GM19468 (cell line): Measurements from ENCODE around the gene TSC2.
"Not testable (repeated sequence)": the region's sequence is repeated elsewhere in the genome, so short reads cannot be mapped to it uniquely, and the experiment has no call there.

Experiments used
- ATAC-seq: cut with Tn5 transposase; IDR thresholded peaks from one replicate; pipeline ENCODE4 v1.9.1; 2021; ENCODE audit warnings: mild to moderate bottlenecking, moderate library complexity, moderate number of reproducible peaks; ENCODE audit not compliant: unreplicated experiment; ENCODE audit errors: extremely low read depth

TSC2 gene

DNA sequence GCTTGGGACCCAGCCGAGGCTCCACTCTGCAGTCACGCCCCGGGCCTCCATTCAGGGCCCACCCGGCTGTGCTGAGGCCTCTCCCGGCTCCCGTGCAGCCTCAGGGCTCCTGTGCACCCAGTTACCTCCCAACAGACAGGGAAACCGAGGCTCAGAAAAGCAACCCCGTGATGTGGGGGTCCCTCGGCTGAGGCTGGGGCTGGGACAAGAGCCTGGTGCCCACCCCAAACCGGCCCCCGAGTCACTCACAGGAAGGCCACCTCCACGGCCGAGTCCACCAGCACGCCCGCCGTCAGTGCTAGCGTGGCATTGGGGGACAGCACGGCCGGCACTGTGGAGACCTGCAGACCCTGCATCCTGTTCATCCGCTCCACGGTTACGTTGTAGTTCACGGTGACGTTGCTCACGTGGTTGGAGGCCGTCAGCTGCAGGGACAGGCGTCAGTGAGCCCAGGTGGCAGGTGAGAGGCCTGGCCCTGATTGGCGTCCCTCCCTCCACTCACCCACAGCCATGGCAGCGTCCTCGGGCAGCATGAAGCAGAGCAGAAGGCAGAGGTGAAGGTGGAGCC is 64.8 kb downstream of the TSC2 start:
- ATAC-seq: not testable (repeated sequence)

DNA sequence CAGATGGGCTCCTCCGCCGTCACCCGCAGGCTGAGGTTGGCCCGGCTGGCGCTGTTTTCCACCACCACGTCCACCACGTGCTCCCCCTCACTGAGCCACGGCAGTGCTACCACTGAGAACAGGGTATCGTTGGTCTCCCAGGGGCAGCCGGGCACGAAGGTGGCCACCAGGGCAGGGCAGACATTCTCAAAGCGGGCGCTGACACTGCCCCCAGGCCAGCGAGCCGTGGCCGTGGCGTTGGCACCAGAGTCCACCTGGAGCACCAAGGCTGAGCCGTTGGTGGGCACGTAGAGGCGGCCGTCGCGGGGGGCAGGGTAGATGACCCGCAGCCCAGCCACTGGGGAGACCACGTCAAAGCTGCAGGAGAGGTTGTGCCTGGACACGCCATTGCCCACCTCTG is 66.4 kb downstream of the TSC2 start:
- ATAC-seq: not testable (repeated sequence)

DNA sequence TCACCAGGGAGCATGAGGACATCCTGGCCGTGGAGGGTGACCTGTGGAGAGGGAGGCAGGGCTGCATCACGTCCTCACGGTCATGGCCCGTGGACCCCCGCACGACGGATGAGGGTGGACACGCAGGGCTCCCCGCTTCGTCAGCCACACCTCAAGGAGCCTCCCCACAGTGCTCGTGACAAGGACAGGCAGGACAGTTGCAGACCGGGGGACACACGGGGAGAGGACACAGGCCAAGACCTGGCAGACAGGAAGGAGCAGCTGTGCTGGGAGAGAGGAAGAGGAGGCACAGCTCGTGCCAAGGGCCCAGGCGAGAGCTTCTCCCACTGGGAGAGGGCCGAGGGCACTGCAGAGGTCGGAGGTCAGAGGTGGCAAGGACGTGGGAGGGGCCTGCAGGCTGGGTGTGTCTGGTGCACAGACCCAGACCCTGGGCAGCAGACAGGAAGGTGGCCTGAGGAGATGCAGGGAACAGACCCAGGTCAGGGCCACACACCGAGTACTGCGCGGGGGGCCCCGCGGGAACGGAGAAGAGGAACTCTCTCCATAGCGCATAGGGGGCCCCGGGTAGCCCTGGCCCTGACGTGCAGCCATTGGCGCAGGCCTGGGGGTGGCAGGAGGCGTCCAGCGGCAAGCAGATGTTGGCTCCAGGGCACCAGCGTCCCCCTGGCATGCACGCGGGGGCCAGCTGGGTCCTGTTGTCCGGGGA is 67.3 kb downstream of the TSC2 start:
- not testable (repeated sequence) for ATAC-seq

DNA sequence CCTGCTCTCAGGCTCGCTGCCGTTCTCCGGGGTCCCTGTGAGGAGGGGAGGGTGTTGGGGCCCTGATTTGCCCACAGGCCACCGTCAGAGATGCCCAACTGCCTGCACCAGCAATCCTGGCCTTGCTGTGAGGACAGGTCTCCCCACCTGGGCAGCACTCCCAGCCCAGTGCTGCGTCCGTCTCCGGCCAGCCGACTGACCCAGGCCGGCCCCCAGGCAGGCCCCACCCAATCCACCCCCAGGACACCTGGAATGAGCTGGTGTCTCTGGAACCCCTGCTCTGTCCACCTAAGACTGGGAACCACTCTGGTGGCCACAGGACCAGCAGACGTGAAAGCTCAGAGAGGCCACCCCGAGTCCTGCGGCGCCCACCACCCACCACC is 67.8 kb downstream of the TSC2 start:
- ATAC-seq: no peak

DNA sequence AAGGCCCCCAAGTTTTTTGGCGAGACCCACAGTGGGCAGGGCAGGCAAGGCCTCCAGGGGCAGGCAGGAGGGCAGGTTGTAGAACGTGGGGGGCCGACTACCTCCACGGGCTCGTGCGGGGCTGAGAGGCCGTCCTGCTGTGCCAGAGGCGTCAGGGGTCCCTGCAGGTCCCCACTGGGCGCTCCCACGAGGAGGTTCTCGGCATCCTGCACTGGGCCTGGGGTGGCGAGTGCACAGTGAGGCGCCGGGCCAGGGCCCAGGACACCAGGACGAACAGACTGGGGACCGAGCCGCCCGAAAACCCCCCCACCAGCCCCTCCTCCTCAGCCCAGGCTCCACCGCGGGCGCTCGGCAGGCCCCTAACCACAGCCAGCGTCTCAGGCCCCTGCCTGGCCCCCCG is 68.6 kb downstream of the TSC2 start:
- ATAC-seq: not testable (repeated sequence)

DNA sequence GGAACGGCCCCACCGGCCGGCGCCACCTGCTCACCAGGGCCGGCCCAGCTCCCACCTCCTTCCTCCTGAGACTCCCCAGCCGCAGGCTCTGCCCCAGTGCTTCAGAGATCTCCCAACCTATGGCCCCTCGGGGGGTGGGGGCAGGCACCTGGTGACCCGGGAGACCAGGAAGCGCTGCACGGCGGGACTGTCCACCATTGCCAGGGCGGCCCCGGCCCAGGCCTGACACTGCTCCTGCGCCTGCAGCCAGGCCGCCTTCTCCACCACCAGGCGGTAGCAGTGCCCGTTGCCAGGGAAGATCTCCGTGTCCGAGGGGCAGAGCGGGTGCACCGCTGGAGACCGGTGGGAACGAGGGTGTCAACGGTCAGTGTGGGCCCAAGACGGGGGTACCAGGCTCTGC is 69.6 kb downstream of the TSC2 start:
- ATAC-seq: not testable (repeated sequence)

DNA sequence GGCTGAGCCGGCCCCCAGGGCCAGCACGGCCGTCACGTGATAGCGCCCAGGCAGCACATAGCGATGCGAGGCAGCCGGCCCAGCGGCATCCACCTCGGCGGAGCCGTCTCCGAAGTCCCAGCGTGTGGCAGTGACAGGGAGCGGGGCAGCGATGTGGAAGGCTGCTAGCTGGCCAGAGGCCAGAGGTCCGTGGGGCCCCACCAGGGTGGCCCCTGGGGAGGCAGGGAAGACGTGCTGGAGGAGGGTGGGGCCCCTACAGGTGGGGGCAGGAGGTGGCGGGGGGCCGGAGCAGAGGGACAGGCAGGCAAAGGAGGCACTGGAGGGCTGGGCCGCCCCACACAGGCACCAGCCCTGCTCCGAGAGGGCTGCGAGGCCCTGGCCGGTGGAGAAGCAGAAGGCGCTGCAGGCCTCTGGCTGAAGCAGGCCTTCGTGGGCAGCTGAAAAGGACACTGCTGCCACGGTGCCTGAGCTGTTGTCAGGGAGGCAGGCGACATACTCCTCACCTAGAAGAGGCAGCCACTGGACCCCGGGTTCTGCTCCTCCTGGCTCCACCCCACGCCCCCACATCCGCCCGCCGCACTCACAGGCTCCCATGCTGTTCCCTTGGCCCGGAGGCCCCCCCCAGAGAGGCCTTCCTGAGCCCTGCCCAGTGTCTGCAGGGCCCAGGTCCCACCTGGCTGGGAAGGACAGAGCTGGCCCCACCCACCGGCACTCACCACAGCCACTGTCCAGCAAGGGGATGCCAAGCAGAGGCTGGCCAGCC is 70.4 kb downstream of the TSC2 start:
- not testable (repeated sequence) for ATAC-seq

DNA sequence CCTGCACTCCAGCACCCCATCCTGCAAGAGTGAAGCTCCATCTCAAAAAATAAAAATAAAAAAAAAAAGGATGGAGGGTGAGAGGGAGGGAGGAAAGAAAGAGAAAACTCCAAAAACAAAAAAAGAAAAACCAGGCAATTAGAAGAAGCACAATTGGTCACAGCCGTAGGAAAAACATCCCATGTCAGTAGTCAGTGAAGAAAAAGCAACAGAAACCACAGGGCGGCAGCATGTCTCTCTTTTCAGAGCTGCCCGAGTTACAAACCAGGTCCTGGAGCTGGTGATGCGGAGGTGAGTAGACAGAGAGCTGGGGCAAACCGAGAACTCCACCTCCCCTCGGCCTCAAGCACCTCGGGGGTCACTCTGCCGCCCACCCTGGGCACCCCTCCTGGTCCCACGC is 73.5 kb downstream of the TSC2 start:
- not testable (repeated sequence) for ATAC-seq

DNA sequence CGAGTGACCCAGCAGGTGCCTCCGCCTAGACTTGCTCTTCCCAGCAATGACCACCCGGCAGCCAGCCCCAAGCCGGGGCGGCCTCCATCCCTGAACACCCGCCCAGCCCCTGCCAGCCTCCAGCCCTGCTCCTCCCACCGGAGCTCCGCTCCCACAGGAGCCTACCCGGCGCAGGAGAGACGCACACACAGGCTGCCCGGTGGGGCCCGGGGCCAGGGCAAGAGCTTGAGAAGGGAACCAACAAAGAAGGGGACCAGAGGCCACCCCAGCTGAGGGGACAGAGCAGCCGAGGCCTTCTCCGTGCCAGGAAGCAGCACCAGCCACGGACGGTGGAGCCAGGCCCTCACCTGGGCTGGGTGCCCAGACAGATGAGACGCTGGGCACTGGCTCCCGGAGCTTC is 74.1 kb downstream of the TSC2 start:
- no peak for ATAC-seq

DNA sequence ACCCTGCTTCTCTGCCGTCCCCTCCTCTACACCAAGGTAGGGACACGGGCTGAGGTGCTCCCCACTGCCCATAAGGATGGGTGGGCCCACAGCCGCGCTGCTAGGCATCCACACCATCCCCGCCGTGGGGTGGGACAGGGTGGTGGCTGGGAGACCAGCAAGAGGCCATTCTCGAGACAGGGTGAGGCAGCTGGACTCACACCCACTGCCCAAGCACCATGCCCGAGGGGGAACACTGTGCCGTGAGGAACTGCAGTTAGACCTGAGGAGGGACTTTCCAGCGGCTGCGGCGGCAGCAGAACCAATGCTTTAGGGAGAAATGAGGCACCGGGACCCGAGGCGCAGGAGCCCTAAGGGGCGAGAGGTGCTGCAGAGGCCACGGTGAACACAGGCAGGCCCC is 74.6 kb downstream of the TSC2 start:
- ATAC-seq: no peak

DNA sequence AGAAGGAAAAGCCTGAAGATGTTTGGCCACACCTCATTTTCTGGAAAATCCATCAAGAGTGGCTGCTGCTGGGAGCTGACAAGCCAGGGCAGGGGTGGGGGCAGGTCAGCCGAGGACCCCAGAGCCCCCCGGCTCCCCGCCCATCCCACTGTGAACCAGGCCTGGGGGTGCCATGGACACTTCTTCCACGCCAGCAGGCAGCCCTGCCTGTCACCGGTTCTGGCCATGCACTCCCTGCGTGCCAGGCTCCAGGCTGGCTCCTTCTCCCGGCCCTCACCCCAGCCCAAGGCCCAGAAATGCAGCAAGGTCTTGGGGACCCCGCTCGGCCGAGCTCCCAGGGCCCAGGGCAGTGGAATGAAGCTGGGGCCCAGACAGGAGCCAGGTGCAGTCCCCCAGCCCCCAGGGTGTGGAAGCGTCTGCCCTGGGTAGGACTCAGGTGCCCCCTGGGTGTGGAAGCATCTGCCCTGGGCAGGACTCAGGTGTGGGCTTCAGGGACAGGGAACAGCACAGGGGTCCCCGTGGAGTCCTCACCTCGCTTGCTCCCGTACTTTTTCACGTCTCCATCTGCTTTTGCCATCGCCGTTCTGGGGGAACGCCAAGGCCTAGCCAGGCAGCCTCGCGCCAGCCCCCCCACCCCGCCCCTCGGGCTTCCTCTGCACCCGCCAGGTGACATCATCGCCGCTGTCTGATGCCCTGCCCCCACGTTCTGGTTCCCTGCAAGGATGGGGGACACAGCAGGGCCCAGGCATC is 75.3 kb downstream of the TSC2 start:
- ATAC-seq: not testable (repeated sequence)

DNA sequence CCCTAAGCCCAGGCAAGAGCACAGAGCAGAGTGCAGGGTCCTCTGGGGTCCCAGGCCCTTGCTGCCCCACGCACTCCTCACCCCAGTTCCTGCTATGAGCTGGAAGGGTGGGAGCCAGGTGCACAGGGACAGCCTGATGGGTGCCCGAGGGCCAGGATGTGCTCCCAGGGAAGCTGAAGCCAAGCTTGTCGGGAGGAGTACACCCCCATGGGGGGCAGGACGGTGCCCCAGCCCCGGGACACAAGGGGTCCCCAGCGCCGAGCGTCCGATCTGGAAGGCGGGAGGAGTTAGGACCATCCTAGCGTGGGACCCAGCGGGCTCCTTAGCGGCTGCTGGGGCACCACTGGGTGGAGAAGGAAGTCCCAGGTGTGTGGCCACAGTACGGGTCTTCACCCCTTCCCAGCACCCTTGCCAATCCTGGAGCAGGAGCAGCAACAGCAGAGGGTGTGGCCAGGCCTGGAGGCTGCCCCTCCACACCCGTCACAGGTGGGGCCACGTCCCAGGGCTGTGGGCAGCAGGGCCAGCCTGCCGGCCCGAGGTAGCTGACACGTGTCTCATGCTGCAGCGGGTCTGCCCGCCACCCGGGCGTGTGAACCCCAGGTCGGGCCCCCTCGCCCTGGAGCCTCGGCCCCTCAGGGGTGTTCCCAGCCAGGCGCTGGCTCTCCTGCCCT is 76.1 kb downstream of the TSC2 start:
- not testable (repeated sequence) for ATAC-seq

DNA sequence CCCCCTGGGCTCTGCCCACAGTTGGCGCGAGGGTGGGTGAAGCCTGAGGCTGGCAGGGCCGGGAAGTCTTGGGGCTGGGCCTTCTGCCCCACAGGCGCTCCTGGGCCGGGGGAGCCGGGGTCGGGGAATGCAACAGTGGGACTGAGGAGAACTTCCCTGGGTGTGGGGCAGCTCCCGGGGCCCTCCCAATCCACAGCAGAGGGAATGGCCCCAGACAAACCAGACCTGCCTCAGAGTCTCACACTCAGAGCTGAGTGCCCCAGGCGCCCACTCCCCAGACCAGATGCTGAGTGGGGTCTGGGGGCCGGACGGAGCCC is 76.5 kb downstream of the TSC2 start:
- not testable (repeated sequence) for ATAC-seq

DNA sequence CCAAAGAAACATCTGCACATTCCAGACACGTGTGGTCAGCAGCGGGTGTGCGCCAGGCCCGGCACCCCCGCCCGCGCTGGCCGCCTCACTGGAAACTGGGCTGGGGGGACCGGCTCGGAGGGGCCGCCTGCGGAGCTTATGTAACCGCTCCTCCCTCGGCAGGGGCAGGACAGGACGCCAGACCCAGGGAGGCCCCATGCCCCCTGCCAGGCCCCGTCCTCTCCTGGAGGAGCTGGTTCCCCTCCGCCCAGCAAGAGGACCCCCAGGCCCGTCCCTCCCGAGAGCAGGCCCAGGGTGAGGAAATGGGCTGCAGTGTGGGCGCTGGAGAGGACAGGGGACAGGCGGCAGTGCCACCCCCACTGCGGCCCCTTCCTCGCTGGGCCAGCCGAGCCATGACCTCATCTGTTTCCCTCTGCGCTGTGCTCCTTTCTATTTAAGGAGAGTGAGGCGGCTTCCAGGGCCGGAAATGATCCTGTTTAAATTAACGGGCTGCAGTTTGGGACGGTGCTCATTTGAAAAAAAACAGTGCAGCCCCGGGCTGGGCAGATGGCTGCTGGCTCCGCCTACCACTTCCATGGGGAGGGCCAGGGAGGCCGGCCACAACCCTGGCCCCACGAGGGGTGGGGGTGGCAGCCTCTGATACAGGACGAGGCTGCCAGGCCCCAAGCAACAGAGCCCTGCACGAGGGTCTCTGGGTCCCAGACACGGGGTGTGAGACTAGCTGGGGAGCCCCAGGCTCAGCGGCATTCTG is 77.1 kb downstream of the TSC2 start:
- not testable (repeated sequence) for ATAC-seq

DNA sequence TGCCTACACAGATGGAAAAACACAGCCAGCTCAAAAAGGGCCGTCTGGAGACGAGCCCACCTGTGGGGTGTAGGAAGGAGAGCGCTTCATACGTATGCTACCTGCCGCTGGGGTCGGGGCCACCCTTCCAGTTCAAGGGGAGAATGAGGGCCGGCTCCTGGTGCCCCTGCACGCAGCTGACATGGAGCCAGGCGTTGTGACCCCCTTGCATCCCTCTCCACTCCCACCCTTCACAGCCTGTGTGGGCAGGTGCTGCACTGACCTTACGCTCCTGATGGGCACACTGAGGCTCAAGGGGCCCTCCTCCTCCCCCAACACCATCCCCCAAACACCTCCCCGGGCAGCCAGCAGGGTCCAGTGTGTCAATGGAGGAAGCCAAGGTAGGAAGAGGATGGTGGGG is 77.8 kb downstream of the TSC2 start:
- not testable (repeated sequence) for ATAC-seq

DNA sequence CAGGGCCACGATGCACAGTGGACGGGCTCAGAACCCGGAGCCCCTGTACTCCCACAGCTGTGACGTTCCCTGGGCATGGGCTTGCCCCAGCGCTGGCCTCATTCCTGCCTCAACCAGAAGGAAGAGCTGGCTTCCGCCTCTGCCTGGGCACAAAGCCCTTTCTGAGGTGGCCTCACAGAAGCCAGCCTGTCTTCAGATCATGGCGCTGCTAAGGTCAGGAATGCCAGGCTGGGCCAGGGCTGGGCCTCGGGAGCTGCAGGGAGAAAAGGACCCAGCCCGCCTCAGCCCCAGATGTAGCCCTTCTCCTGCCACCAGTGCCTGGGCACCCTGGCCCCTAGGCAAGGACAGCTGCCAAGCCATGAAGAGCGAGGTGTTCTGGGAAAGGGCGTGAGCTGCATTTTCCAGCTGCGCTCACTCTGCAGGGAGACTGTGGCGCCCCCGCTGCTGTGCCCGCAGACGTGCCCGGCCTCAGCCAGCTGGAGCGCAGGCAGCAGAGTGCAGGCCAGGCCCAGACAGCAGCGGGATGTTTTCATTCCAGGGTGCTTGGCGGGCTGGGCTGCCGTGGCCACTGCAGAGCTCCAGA is 78.5 kb downstream of the TSC2 start:
- not testable (repeated sequence) for ATAC-seq

DNA sequence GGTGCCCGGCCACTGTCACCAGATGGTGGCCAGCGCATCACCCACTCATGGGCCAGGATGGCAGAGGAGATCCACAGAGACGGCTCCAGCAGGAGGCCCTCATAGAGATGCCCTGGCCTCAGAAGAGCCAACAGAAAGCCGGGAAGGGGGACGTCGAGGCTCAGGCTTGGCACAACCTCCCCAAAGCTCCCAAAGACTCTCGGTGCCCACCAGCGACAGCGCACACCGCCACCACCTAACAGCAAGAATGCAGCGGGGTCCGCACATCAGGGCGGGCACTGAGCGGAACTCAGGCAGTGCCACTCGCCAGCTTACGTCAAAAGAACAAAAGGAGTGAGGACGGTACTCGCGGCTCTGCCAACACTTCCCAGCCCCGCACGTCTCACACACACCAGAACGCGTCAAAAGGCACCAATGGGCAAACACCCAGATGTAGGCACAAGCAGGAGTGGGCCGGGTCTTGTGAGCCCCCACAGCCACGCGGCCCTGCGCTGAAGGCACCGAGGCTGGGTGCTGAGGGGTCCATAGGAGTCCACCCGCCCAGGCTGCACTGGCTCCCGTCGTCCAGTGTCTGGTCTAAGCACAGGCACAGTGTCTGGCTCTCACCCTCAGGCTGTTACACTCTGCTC is 79.3 kb downstream of the TSC2 start:
- ATAC-seq: not testable (repeated sequence)

DNA sequence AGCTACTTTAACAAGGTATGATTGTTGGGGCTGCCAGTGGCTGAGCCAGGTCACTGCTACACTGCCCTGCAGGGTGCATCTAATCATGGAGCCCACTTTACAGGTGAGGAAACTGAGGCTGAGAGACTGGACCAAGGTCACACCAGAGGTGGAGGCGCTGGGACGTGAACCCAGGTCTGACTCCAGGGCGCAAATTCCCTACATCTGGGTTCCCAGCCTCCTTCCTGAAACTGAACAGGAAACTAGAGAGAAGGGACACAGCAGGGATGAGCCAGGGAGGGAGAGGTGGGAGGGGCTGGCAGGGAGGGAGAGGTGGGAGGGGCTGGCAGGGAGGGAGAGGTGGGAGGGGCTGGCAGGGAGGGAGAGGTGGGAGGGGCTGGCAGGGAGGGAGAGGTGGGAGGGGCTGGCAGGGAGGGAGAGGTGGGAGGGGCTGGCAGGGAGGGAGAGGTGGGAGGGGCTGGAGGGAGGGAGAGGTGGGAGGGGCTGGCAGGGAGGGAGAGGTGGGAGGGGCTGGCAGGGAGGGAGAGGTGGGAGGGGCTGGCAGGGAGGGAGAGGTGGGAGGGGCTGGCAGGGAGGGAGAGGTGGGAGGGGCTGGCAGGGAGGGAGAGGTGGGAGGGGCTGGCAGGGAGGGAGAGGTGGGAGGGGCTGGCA is 80.0 kb downstream of the TSC2 start:
- not testable (repeated sequence) for ATAC-seq
